Osteoblast (primary cell): Measurements from ENCODE around the gene USP16. TPM values are rescaled to one million over a fixed set of nuclear protein-coding genes. Genes with fewer than 3 reads are reported as not detected.

Experiments
- DNase-seq: peaks from one replicate; pipeline ENCODE4 v3.0.0; 2011; ENCODE audit warnings: low spot score, mixed read lengths; ENCODE audit not compliant: insufficient read length; ENCODE audit errors: missing footprints
- H2AFZ ChIP-seq: 2 replicates; pipeline ENCODE4 v1.6.0; 2011; ENCODE audit warnings: mild to moderate bottlenecking, low read length
- H3K27ac ChIP-seq: 2 replicates; pipeline ENCODE4 v1.5.1; 2011; ENCODE audit warnings: mild to moderate bottlenecking, low read depth, low read length, moderate library complexity
- H3K27me3 ChIP-seq: 2 replicates; pipeline ENCODE4 v1.6.0; 2012; ENCODE audit warnings: mild to moderate bottlenecking, control low read depth, inconsistent platforms, low read length, moderate library complexity; ENCODE audit not compliant: insufficient read depth
- H3K36me3 ChIP-seq: 2 replicates; pipeline ENCODE4 v1.5.1; 2011; ENCODE audit warnings: mild to moderate bottlenecking, low read length, control low read depth, moderate library complexity; ENCODE audit not compliant: insufficient read depth
- H3K4me1 ChIP-seq: 2 replicates; pipeline ENCODE4 v1.5.1; 2011; ENCODE audit warnings: mild to moderate bottlenecking, low read length, control low read depth, moderate library complexity; ENCODE audit not compliant: insufficient read depth
- H3K4me2 ChIP-seq: 2 replicates; pipeline ENCODE4 v1.6.0; 2011; ENCODE audit warnings: mild to moderate bottlenecking, low read length; ENCODE audit not compliant: insufficient read depth
- H3K4me3 ChIP-seq: fragments of 200-600 bp; sonication (generic); 3 replicates; pipeline ENCODE4 v1.5.1; 2012; ENCODE audit warnings: mild to moderate bottlenecking, low read length, inconsistent platforms; ENCODE audit not compliant: insufficient read depth
- H3K79me2 ChIP-seq: 2 replicates; pipeline ENCODE4 v1.6.0; 2012; ENCODE audit warnings: mild to moderate bottlenecking, low read length, control low read depth, inconsistent platforms; ENCODE audit not compliant: insufficient read depth
- H3K9me3 ChIP-seq: 2 replicates; pipeline ENCODE4 v1.5.1; 2011; ENCODE audit warnings: low read depth, low read length, control low read depth
- H4K20me1 ChIP-seq: 2 replicates; pipeline ENCODE4 v1.6.0; 2012; ENCODE audit warnings: mild to moderate bottlenecking, low read length, control low read depth; ENCODE audit not compliant: insufficient read depth
- CTCF ChIP-seq: IDR thresholded peaks from 2 replicates; pipeline ENCODE4 v1.5.1; 2011; ENCODE audit warnings: mild to moderate bottlenecking, low read depth, low read length, moderate library complexity; ENCODE audit errors: extremely low read depth
- total RNA-seq: library from RNA; depleted of rRNA; stranded (reverse); fragments of >200 nt; gene quantifications from 2 replicates; pipeline ENCODE4 v1.2.3, GENCODE V29; 2012

USP16 gene
- total RNA-seq, 1 donor, result 47.4 TPM

- no peaks in the 10 kb centered on the region for H4K20me1 ChIP-seq
- H3K9me3 ChIP-seq, result no peaks in the 10 kb centered on the region
- H3K4me2 ChIP-seq, result no peak overlapping the region
- H3K27ac ChIP-seq, result no peak overlapping the region
- no peak for DNase-seq
- no peaks in the 10 kb centered on the region for H3K36me3 ChIP-seq
- H3K4me3 ChIP-seq, result no peak overlapping the region
- H3K27me3 ChIP-seq, result no peaks in the 10 kb centered on the region
- TF ChIP-seq CTCF, result no peak
- no peaks in the 10 kb centered on the region for H3K4me1 ChIP-seq
- no peak overlapping the region for H2AFZ ChIP-seq
- peaks cover 5% of the 10 kb centered on the region for H3K79me2 ChIP-seq
Observed at GRCh38 chr21:29082046-29082815, 57.8 kb downstream of the USP16 start.

GRCh38 chr21:29083306-29083705 lies 58.8 kb downstream of the USP16 start:
- no peaks in the 10 kb centered on the region for H3K9me3 ChIP-seq
- H3K4me1 ChIP-seq, result no peaks in the 10 kb centered on the region
- H3K27ac ChIP-seq, result no peak overlapping the region
- H4K20me1 ChIP-seq, result no peaks in the 10 kb centered on the region
- peaks cover 4% of the 10 kb centered on the region for H3K79me2 ChIP-seq
- H3K4me2 ChIP-seq, result no peak overlapping the region
- no peak for DNase-seq
- no peak for TF ChIP-seq CTCF
- H3K4me3 ChIP-seq, result no peak overlapping the region
- H3K27me3 ChIP-seq, result no peaks in the 10 kb centered on the region
- H3K36me3 ChIP-seq, result no peaks in the 10 kb centered on the region
- H2AFZ ChIP-seq, result no peak overlapping the region

GRCh38 chr21:29084372-29084771 lies 59.9 kb downstream of the USP16 start:
- H3K36me3 ChIP-seq, result no peaks in the 10 kb centered on the region
- TF ChIP-seq CTCF, result no peak
- H3K4me1 ChIP-seq, result no peaks in the 10 kb centered on the region
- no peaks in the 10 kb centered on the region for H3K9me3 ChIP-seq
- H2AFZ ChIP-seq, result no peak overlapping the region
- no peaks in the 10 kb centered on the region for H4K20me1 ChIP-seq
- H3K79me2 ChIP-seq, result no peaks in the 10 kb centered on the region
- H3K4me2 ChIP-seq, result no peak overlapping the region
- no peak overlapping the region for H3K4me3 ChIP-seq
- H3K27ac ChIP-seq, result no peak overlapping the region
- no peak for DNase-seq
- no peaks in the 10 kb centered on the region for H3K27me3 ChIP-seq

GRCh38 chr21:29085106-29085752 lies 60.8 kb downstream of the USP16 start:
- H3K79me2 ChIP-seq, result no peaks in the 10 kb centered on the region
- no peaks in the 10 kb centered on the region for H3K4me1 ChIP-seq
- H4K20me1 ChIP-seq, result no peaks in the 10 kb centered on the region
- H3K9me3 ChIP-seq, result no peaks in the 10 kb centered on the region
- H3K4me2 ChIP-seq, result no peak overlapping the region
- no peak overlapping the region for H3K4me3 ChIP-seq
- H3K36me3 ChIP-seq, result no peaks in the 10 kb centered on the region
- no peak for TF ChIP-seq CTCF
- no peak overlapping the region for H3K27ac ChIP-seq
- no peak overlapping the region for H2AFZ ChIP-seq
- H3K27me3 ChIP-seq, result no peaks in the 10 kb centered on the region
- DNase-seq, result no peak
